HG02610 (cell line): ENCODE results near the gene SRSF4.
"Not testable (repeated sequence)": the region's sequence is repeated elsewhere in the genome, so short reads cannot be mapped to it uniquely, and the experiment has no call there.

ENCODE experiments used
- ATAC-seq: cut with Tn5 transposase; IDR thresholded peaks from one replicate; pipeline ENCODE4 v1.9.1; 2021; ENCODE audit warnings: mild to moderate bottlenecking, moderate library complexity; ENCODE audit not compliant: unreplicated experiment

The SRSF4 gene

DNA sequence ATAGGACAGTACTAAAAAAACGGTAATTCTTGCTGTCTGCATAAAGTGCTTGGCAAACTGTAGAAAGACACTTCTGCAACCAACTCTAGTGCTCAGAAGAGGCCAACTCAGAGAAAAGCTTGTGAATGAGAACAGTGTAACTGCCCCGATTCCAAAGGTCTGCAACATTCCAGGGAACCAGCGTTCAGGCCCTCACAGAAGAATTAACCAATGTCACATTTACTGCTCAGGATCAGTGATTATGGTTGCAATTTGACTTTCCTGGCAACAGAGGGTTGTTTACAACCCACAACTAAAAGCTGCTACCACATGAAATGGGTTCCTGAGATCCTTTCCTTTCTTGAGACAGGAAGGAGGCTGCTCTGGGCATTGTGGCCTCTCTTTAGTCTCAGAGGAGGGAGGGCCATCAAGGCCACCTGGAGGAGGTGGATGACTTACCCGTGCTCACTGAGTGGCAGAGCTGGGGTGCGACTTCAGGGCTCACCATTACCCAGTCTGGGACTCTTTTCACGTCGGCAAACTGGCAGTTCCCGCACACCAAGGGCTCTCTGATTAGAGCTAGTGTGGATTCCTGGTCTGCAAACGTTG lies 15.3 kb downstream of the SRSF4 start:
- no peak for ATAC-seq

DNA sequence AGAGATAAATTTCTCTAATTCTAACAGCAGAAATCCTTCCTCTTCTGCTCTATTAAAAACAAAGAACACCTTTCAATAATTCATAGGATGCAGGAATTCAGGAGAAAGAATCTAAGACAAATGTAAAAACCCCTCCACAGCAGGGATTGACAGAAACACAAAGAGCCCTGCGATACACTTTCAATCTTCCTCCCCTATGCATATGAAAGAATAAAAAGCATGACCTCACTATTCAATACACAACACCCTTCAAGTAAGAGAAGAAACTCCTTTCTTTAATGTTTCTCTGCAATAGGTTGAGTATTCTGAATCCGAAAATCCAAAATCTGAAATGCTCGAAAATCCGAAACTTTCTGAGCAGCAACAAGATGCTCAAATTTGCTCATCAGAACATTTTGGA lies 17.1 kb downstream of the SRSF4 start:
- ATAC-seq, result no peak

DNA sequence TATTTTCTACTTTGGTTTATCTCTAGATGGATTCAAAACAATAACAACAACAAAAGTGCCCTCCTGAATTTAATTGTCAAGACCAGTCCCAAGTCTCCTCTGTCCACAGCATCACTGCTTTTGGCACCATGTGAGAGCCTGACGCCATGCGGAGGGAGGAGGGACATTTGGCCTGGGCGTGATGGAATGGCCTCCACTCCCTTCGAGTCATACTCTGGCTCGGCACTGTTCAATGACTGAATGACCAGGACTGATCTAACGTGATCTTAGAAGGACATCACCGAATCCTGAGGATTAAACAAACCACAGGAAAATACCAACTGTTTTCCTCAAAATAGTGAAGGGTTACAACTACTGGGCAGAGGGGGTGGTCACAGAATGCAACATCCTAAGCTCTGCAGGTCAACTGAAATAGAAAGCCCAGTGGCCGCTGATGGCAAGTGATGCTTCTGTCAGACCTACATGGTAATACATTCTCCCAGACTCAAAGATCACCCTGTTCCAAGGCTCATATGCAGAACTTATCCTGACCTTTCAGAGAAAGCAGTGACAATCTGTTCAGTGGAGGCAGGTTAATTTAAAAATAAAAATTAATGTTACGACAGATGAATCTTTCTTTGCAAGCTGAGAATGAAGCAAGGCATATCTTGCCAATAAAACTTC lies 19.1 kb downstream of the SRSF4 start:
- no peak for ATAC-seq

DNA sequence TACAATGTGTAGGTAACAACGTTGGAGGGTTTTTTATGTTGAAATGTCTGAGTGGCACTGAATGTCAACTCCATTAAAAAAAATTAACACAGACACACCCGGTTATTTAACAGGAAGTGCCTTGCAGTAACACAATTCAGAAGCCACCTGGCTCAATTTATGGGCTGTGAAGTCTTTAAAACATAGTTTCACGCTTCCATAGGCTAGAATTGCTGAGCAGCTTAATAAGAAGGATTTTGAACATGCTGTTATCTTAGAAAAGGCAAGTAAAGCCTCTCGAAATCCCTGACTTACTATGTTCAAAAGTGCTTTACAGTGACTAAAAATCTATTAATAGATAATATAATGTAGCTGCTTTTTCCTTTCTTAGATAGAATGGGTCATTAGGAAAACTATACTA lies 19.7 kb downstream of the SRSF4 start:
- ATAC-seq, result no peak

DNA sequence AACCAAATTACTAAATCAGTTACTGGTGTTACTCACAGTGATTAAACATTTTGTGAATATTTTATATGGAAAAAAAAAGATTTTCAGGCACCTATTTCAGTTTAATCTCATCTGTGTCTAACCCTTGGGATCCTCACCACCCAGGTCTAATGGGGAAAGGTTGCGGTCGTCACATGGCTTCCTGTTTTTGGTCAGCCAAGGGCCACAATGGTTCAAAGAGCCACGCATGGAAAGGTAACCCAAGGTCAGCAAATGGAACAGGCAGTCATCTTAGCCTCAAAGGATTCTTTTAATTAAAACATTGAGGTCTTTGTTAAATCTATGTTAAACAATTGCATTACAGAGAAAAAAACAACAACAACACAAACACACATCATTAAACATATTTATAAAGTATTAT lies 21.9 kb downstream of the SRSF4 start:
- no peak for ATAC-seq

DNA sequence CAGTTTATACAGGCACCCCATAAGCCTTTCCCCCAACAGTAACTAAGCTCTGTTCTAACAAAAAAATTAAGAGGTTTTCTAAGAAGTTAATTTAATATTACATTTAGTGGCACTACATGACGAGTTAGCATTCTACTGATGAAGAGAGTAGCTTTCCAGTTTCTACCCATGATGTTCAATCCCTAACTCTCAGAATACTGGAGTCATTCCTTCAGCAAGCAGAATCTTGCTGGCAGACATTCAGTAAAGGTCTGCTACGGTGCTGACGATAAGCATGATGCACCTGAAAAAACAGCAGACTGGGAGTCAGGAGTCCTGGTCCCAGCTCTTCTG lies 24.5 kb downstream of the SRSF4 start:
- no peak for ATAC-seq

DNA sequence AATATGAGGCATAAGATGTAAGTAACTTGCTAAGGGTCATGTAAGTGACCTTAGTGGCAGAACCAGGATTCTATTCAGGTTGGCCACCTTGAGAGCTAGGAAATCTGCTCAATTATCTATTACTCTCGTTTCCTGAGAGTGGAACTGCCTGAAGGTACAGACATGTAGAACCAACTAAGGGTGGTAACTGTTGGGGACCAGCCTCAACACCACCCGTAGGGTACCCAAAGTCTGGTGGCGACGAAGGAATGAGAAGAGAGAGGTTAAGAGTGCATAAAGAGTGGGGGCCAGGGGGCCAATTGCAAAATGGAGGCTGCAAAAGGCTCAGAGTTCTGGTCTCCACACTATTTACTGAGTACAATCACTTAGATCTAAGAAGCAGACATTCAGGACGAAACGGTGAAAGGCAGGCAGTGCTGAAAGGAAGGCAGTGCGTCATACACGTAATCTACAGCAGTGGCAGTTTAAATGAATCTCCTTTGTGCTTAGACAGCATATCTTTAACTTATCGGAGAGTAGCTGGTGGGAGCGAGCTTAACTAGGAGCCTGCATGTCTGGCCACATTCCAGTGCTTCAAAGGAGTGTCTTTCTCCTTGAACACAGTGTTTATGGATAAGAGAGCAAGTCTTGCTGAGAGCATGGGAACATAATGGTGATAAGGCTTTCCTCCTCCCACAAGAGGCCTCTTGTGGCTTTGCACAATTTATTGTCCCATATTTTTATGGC lies 25.0 kb downstream of the SRSF4 start:
- ATAC-seq, result no peak

DNA sequence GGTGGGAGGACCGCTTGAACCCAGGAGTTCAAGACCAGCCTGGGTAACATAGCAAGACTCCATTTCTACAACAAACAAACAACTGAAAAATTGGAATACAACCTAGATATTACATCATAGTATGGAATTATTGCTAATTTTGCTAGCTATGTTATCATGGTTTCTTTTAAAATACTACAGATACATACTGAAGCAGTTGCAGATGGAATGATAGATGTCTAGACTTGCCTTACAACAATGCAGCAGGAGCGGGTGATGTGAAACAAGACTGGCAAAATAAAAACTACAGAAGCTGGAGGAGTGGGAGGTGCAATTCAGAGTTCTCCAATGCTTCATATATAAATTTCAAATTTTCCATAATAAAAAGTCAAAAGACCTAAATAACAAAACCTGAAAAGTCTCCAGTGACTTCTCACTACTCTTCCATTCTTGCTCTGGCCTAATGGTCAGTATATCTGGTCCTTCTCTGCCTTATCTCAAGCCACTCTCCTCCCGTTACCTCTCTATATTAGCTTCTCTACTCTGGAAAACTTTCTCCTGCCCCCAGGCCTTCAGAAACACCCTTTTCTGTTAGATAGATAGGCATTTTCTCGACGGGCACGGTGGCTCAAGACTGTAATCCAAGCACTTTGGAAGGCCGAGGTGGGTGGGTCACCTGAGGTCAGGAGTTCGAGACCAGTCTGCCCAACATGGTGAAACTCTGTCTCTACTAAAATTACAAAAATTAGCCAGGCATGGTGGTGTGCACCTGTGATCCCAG lies 29.5 kb downstream of the SRSF4 start:
- ATAC-seq, result no peak

DNA sequence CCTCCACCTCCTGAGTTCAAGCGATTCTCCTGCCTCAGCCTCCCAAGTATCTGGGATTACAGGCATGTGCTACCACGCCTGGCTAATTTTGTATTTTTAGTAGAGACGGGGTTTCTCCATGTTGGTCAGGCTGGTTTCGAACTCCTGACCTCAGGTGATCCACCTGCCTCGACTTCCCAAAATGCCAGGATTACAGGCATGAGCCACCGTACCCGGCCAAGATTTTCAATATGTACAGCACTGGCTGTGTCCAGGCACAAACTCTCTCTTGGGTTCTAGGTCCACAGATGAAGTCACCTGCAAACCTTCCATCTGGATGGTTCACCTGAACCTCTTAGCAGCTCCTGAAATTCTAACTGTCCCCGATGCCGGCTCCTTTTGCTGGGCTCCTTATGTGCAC lies 31.4 kb downstream of the SRSF4 start:
- ATAC-seq, result not testable (repeated sequence)

DNA sequence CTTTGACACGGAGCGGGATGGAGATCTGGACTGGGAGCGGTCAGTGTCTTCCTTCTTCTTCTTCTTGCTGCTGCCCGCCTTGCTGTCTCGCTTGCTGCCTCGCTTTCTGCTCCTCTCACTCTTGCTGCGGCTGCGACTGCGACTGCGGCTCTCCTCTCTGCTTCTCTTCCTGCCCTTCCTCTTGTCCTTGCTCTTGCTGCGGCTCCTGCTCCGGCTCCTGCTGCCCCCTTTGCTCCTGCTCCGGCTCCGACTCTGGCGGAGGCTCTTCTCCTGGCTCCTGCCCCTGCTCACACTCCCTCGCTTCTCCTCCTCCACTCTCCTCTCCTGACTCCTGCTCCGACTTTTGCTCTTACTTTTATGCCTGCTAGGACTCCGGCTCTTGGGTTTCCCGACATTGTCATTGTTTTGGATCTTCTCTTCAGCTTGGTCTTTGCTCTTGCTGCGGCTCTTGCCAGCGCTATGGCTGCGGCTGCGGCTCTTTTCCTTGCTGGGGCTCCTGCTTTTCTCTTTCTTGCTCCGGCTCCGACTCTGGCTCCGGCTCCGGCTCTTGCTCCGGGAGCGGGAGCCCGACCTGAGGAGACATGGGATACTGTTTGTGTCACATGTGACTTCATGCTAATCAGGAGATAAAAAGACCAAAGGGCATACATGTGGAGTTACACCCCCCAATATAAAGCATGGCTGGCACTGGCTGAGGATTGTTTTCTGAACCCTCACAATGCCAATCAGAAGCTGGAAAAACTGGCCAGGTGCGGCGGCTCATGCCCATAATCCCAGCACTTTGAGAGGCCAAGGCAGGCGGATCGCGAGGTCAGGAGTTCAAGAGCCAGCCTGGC lies 32.8 kb downstream of the SRSF4 start:
- no peak for ATAC-seq

DNA sequence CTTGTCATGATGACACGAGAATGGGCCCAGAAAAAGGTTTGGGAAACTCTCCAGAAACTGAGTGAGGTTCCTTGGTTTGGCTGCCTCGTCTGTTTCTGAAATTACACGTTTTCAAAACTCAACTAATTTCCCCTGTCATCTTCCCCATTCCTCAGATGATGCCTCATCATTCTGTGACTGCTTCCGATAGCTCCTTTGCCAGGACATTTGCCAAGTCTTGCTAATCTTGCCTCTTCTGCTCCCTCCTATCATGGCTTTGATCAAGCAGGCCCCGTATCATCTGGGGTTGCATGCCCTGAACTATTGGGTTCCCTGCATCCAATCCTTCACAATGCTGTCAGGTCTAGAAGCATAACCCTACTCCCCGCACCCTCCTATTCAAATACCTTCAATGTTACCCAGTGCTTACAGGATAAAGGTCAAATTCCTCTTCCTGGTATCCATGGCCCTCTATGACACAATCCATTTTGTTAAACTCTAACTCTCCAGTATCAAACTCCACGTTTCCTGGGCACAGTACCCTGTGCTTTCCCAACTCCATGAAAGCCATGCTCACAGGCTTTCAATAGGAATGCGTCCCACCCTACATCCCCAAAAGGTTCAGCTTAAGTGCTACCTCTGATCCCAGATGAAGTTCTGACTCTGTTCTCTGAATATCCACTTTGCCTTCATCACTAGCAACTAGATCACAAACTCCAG lies 35.8 kb downstream of the SRSF4 start:
- no peak for ATAC-seq

DNA sequence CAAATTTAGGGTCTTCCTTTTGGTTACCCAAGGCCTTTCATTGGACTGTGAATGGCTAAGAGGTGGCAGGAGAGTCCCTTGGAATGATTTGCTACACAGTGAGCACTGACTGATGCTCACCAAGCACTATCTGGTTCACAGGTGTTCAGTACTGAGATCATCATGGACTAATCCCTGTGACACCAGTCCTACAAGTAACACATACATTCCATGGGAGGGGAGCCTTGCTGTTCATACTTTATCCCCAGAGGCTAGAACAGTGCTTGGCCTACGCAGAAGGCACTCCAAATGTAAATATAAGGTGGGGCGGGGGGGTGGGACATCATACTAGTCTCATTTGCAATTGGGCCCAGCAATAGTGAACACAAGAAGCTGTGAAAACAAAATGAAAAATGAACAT lies 37.5 kb downstream of the SRSF4 start:
- ATAC-seq, result no peak

DNA sequence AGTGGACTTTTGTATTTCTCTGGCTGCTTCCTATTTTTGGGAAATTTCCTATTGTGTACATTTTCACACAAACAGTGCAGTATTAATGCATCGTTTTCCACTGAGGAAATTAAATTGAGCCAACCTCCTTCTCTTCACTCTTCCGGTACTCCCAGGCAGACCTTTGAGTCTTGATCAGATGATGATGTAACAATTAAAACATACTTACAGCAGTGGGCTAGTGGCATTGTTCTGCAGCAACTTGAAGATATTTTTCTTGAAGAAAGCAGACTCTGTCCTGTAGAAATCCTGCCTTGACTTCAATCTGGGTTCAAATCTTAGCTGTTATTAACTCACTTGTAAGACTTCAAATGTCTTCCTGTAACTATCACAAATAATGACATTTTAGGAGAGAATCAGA lies 39.0 kb downstream of the SRSF4 start:
- no peak for ATAC-seq

DNA sequence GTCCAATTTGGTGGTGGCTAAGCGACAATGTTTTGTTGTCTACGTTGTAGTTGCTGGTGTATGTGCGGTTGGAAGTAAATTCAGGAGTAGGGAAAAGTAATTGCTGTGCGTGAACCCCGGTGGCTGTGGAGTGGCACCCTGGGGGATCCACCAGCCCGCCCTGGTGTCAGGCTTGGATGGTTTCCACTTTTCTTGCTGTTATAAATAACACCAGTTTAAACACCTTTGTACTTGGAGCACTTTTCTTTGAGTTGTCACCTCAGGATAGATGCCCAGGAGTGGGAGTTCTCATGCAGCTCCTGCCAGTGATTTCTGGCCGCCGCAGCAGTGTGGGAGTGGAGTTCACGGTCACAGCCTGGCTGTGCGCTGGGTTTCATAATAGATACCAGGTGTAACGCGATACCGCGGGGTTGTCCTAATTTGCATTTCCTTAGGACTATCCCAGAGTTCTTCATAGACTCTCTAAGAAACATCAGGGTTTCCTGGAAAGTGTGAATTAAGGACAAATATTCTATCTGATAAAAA lies 45.2 kb downstream of the SRSF4 start:
- ATAC-seq, result no peak

DNA sequence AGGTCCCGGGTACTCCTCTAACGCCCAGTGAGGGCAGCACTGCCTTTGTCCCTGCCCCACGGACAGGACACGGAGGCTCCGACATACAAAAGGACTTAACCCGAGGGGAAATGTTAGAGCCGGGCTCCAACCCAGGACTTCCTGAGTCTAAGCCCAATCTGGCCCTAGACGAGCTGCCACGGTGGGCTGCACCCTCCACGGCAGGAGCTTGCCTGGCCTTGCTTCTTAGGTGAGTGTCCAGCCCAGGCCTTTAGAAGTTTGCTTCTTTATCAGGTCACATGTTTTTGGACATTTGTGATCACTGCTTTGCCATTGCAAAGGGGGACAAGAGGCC lies 47.0 kb downstream of the SRSF4 start:
- no peak for ATAC-seq

DNA sequence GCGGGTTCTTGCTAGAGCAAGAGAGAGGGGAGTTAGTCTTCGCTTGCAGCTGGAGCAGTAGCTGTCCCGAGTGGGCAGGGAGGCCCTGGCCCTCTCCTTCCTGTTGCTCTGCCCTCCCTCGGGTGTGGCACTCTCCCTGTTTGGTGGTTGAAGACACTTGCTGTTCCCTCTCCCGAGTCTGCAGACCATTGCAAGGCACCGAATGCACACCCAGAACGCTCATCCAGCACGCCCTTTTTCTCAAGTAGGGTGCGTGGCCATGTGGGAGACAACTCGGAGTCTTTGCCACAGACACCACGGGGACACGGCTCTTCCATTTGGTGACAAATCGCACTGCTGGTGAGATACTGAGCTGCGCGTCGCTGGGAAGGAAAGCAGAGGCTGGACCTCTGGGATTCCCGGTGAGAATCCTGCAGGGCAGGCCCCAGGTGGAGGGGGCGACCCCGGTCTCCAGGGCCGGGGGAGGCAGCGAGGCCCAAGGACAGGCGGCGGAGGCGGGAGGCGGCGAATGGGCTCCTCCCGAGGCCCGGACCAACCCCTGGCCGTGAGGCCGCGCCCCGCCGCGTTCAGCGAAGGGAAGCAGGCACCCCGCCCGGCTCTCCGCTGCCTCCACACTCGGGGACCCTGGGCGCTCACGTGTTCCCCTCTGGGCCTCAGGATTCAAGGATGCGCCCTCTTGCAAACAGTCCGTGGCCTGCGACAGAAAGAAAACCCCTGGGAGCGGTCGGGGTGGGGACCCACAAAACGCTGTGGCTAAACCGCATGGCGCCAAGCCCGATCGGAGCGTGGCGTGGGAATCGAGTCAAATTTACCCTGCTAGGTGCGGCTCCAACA lies 47.6 kb downstream of the SRSF4 start:
- no peak for ATAC-seq

DNA sequence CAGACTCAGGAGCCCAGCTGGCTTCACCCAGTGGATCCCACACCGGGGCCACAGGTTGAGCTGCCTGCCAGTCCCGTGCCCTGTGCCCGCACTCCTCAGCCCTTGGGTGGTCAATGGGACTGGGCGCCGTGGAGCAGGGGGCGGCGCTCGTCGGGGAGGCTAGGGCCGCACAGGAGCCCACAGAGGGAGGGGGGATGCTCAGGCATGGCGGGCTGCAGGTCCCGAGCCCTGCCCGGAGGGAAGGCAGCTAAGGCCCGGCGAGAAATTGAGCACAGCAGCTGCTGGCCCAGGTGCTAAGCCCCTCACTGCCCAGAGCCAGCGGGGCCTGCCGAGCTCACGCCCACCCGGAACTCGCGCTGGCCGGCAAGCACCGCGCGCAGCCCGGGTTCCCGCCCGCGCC lies 50.6 kb downstream of the SRSF4 start:
- ATAC-seq, result not testable (repeated sequence)

DNA sequence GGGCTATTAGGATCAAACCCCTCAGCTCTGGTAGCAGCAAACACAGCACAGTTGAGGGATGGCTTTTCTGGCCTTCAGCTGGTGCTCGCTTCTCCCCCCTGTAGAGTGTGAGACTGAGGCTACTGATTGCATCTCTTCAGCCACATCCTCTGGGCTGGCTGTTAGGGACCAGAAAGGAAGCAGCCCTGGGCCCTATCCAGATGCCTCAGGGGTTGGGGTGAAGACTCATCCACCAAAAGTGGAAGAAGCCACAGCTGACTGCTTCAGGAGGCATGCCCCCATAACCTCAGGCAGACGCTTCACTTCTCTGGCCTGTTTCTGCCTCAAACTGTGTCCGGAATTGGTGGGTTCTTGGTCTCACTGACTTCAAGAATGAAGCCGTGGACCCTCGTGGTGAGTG lies 51.8 kb downstream of the SRSF4 start:
- no peak for ATAC-seq

DNA sequence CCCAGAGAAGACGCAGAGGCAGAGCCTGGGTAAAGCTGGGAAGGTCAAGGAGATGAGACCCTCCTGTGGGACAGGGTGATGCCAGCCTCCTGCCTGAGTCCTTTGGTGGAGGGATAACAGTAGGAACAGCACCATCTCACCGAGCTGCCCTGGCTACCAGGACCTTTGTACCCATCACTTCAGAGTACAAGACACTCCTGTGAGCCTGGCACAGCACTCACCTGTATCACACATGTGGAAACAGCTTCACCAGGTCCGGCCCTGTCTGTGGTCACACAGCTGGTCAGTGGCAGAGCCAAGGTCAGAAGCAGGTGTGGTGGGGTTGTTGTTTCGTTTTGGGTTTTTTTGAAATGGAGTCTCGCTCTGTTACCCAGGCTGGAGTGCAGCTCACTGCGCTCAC lies 53.0 kb downstream of the SRSF4 start:
- ATAC-seq, result no peak
